GM15510 (cell line): Measurements from ENCODE around the gene ACTL6A.

Source experiments
- POLR2A ChIP-seq: IDR thresholded peaks from 3 replicates; pipeline ENCODE4 v1.6.1; 2011; ENCODE audit warnings: borderline replicate concordance; ENCODE audit not compliant: insufficient read length; ENCODE audit errors: extremely low read depth

Gene ACTL6A

DNA sequence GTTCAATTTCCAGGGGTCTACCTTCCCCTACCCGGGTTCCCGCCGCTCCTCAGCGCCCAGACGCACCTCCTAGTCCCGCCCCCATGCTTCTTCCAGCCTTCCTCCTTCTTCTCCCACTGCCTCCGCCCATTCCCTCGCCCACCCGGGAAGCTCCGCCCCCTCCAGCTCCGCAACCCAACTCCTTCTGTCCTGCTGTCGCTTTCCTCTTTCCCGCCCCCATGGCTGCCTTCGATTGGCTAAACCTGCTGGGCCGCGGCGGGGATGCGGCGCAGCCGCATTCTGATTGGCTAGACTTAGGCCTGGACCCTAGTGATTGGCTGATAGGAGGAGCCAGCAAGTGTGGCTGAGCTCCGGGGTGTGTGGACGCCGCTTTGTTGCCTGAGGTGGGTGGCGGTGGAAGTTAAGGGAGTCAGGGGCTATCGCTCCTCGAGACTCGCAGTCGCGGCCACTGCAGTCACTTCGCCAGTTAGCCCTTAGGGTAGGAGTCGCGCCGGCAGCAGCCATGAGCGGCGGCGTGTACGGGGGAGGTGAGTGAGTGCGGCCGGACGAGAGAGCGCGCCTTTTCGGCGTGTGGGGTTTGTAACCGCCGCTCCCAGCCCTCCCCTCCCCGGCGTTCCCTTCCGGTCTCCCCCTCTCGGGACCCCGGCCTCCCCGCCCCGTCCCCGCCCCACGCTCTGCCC is at the start of gene ACTL6A:
TSS of gene ACTL6A (plus strand) at position 336 of the 680 bp plus-strand sequence. CDS start at position 503, 167 bp downstream.
- TF ChIP-seq POLR2A = peak; percentile 83

DNA sequence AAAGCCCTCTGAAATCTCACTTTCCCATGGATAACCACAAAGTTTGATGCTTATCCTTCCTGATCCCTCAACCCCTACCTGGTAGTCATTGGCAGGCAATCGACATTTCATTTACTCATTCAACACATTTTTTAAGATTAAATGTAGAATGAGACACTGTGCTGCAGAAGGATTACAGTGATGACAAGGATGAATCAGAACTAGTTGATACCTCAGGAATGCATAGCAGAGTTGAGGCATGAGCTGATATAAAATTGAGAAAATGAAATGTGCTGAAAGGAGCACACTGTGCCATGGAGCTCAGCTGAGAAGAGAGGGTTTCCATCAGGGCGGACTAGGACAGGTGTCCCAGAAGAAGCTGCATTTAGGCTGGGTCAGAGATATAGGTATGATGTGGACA is 48.9 kb upstream of the ACTL6A start:
- no peak for TF ChIP-seq POLR2A

DNA sequence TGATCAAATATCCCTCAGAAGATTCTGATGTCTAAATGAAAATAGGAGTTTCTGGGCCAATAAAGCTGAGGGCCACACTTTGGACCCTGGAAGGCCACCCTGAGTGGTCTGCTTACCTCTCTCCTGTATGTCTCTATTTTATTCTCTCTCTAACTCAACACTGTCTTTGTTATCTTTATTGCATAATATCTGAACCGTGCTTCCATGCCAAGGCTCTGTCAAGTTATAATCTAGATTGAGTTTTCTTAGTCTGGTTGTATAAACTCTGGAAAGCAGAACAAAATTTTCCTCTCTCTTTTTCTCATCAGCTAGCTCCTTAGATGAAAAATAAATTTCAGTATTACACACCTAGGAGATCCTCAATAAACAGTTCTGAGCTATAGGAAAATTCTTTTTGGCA is 36.2 kb upstream of the ACTL6A start:
- TF ChIP-seq POLR2A = no peak

- no peak for TF ChIP-seq POLR2A
Observed at GRCh38 chr3:179526989-179527391, 35.7 kb upstream of the ACTL6A start.

DNA sequence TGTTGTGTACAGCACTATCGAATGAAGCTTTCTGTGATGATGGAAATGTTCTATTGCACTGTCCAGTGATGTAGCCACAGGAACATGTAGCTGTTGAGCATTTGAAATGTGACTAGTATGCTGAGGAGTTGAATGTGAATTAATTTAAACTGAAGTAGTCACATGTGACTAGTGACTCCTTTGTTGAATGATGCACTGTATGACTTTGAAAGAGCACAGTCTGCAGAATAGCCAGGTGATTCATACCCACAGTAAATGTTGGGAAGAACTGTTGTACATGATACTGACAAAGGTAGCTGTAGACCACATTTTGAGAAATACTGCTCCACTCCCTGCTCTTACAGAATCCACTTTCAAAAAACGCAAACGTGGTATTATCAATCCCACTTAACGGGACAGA is 34.0 kb upstream of the ACTL6A start:
- no peak for TF ChIP-seq POLR2A

DNA sequence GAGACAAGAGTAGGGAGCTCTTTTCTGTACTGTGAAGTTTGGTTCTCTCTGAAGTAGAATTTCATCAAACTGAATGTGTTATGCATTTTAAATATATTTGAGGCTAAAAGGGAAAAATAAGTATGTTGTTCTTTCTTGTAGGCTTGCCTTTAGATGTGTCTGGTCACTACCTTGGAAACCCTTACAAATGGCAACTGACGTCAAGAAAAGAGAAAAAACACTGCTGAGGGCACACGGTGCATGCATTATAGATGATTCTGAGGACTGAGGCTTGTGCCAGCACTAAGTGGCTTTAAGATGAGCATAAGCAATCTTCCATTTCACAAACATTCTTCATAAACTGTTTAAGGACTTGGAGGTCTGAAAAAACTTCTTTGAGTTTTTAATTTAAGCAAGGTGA is 31.1 kb upstream of the ACTL6A start:
- no peak for TF ChIP-seq POLR2A

DNA sequence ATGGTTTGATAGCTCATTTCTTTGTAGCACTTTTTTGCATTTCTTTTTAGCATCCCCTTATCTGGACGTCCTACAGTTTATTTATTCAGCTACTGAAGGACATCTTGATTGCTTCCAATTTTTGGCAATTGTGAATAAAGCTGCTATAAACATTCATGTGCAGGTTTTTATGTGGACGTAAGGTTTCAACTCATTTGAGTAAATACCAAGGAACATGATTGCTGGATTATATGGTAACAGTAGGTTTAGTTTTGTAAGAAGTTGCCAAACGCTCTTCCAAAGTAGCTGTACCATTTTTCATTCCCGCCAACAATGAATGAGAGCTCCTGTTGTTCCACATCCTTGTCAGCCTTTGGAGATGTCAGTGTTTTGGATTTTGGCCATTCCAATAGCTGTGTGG is 29.5 kb upstream of the ACTL6A start:
- no peak for TF ChIP-seq POLR2A

GRCh38 chr3:179536256-179536655 is 26.5 kb upstream of the ACTL6A start:
- TF ChIP-seq POLR2A = no peak

- TF ChIP-seq POLR2A = no peak
Observed at GRCh38 chr3:179541094-179541493, 21.6 kb upstream of the ACTL6A start.

- TF ChIP-seq POLR2A = no peak
Observed at GRCh38 chr3:179541596-179541995, 21.1 kb upstream of the ACTL6A start.

- TF ChIP-seq POLR2A = no peak
Observed at GRCh38 chr3:179542375-179542774, 20.4 kb upstream of the ACTL6A start.

DNA sequence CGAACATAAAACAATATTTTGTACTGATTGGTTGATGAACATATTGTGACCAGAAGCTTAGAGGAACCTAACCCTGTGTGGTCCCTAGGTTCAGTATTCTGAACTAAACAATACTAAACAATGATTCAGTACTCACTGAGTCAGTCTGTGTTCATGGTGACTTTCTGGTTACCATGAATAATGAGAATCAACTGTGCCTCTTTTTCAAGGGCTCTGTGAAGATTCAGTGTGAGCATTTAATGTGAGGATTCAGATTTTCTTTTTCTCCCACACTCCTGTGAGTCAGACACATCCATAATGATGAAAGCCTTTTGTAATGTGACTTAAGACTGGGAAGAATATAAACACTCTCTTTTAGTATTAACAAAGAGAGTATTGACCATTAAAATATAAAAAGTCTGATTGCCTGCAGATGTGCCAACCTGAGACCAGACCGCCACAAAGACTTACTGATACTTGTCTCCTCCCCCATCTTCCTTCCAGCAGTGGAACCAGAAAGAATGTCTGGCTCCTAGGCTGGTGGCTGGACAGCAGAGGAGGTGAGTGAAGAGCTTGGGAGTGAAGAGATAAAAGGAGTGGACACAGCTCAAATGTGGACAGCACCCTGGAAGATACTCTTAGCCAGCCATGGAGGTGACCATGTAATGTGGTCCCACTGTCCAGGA is 17.6 kb upstream of the ACTL6A start:
- TF ChIP-seq POLR2A = no peak

DNA sequence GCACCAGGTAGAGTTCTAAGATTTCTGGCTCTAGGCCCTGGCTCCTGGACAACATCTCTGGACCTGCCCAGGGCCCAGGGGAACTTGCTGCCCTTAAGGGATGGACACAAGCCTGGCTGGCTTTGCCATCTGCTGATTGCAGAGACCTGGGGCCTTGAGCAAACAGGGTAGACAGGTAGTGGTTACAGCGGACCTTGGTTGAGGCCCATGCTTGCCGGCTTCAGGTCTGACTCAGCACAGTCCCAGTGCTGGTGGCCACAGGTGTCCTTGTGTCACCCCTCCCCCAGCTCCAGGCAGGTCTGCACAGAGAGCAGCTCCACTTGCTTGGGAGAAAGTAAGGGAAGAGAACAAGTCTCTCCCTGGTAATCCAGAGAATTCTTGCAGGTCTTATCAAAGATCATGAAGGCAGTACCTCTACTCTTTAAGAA is 15.9 kb upstream of the ACTL6A start:
- TF ChIP-seq POLR2A = no peak

GRCh38 chr3:179551349-179552105 is 11.2 kb upstream of the ACTL6A start:
- TF ChIP-seq POLR2A = no peak

DNA sequence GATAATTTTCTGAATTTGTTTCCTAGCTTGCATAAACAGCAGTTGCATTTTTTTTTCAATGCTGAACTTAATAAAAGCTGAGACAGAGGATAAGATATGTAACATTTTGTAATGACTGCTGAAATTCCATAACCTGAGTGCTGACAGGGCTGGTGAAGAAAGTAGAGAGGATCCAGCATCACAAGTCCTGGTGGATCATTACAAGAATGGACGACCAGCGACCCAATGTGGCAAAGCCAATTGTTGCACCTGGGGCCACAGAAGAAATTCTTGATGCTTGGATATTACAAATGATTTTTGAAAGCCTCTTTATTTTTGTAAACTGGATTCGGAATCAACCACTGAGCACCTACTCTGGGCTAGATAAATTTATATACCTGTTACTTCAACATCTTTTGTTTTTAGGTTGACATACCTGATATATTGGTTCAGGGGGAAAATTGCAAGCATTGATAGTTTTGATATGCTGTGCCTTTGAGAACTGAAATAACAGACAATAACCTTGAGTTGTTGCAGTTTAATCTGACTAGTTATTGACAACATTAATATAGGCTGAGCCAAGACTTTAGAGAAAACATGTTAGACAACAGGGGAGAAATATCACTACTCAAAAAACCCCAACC is 3.9 kb upstream of the ACTL6A start:
- no peak for TF ChIP-seq POLR2A
